Measurements from ENCODE around the gene TSPAN5. TPM values are rescaled to one million over a fixed set of nuclear protein-coding genes. Genes with fewer than 3 reads are reported as not detected.
"Not testable (repeated sequence)": the region's sequence is repeated elsewhere in the genome, so short reads cannot be mapped to it uniquely, and the experiment has no call there.

The TSPAN5 gene
- total RNA-seq (10 to 100 TPM in 1 of 9 donors, 1 to 10 TPM in 8; 1.6 to 10.2 (median 5.6) TPM), polyA plus RNA-seq (1 to 10 TPM; 1.0 to 6.1 TPM)
- long read RNA-seq, donor 1, partial matches to known transcripts: 0 of 9 reads
- long read RNA-seq, donor 1, other reads (novel, unspliced or antisense): 5 of 9 reads
- long read RNA-seq, donor 2, partial matches to known transcripts: 0 of 3 reads
- long read RNA-seq, donor 2, other reads (novel, unspliced or antisense): 1 of 3 reads
- long read RNA-seq, donor 3, transcript TSPAN5-201 (8 exons, 3,365 nt): major isoform, 20 of 22 reads
- long read RNA-seq, donor 3, partial matches to known transcripts: 0 of 22 reads
- long read RNA-seq, donor 3, other reads (novel, unspliced or antisense): 1 of 22 reads

GRCh38 chr4:98658287-98659105, at the start of gene TSPAN5:
Gene TSPAN5 (minus strand): TSS chr4:98658611.
- intact Hi-C loops (cut with DNase I): loop anchor here in 1 of 10 donors (10.0 kb wide), 2 partner anchors 194 to 336 kb away; partner anchors contain the start of gene METAP1

GRCh38 chr4:98706935-98707334, 48.5 kb upstream of the TSPAN5 start:
- H3K9me3 ChIP-seq: peaks cover 0 to 14% (median 0%) of the 10 kb centered on the region in 12 donors
- intact Hi-C loops (cut with DNase I): no loop called here
- 58 to 93% (median 86%) methylated on average over 1 of the region's 1 CpG for WGBS, 4 donors
- ATAC-seq (no peak), DNase-seq (no peak)
- H3K27me3 ChIP-seq: no peaks in the 10 kb centered on the region
- peak overlapping the region in 1 of 12 donors; percentile 55 for H3K27ac ChIP-seq
- TF ChIP-seq CTCF (IDR thresholded peaks at IDR 0.05): no peak
- TF ChIP-seq POLR2A (IDR thresholded peaks at IDR 0.05): no peak
- H3K4me3 ChIP-seq: no peak overlapping the region
- no peaks in the 10 kb centered on the region for H3K4me1 ChIP-seq
- no peaks in the 10 kb centered on the region for H3K36me3 ChIP-seq

More at GRCh38 chr4:98658287-98659105, at the start of gene TSPAN5:
- Histone ChIP-seq H3K36me3 (no peaks in the 10 kb centered on the region), H3K4me1 (peaks cover 0 to 46% (median 13%) of the 10 kb centered on the region in 12 donors), H3K4me3 (peak within 1 kb of the TSS; percentile 58 to 98 (median 70)), H3K9me3 (no peaks in the 10 kb centered on the region), H3K27me3 (peaks cover 0 to 14% (median 0%) of the 10 kb centered on the region in 9 donors), H3K27ac (peak within 1 kb of the TSS in 9 of 12 donors; percentile 56 to 80 (median 76))
- TF ChIP-seq POLR2A (IDR thresholded peaks at IDR 0.05) (no peak), CTCF (IDR thresholded peaks at IDR 0.05) (no peak)
- DNase-seq (peak; percentile 78 to 90 (median 86)), ATAC-seq (peak; percentile 87 to 97 (median 92))
- 0% methylated on average over 69 to 113 of the region's 113 CpGs for WGBS, 4 donors

GRCh38 chr4:98706200-98706813, 47.9 kb upstream of the TSPAN5 start:
- Histone ChIP-seq H3K36me3 (no peaks in the 10 kb centered on the region), H3K27ac (peak overlapping the region in 1 of 12 donors; percentile 55), H3K9me3 (peaks cover 0 to 14% (median 0%) of the 10 kb centered on the region in 12 donors), H3K4me1 (no peaks in the 10 kb centered on the region), H3K27me3 (no peaks in the 10 kb centered on the region), H3K4me3 (no peak overlapping the region)
- no peak for TF ChIP-seq POLR2A (IDR thresholded peaks at IDR 0.05)
- TF ChIP-seq CTCF (IDR thresholded peaks at IDR 0.05): no peak
- no peak for DNase-seq
- ATAC-seq: no peak
- WGBS, 4 donors: 83 to 91% (median 87%) methylated on average over 4 of the region's 4 CpGs
- intact Hi-C loops (cut with DNase I): no loop called here

GRCh38 chr4:98705586-98705985, 47.2 kb upstream of the TSPAN5 start:
- WGBS, 4 donors: 89 to 96% (median 95%) methylated on average over 3 of the region's 3 CpGs
- H3K4me1 ChIP-seq; intact Hi-C loops (cut with DNase I); ATAC-seq; H3K27me3 ChIP-seq; H3K4me3 ChIP-seq; H3K36me3 ChIP-seq; DNase-seq; H3K27ac ChIP-seq: not testable (repeated sequence)
- H3K9me3 ChIP-seq: peaks cover 0 to 14% (median 0%) of the 10 kb centered on the region in 12 donors

Data from heart left ventricle (tissue), 16 donors.